SU-DHL-6 (cell line): ENCODE data around the gene ATP8A2.

Experiments used
- H2AFZ ChIP-seq: fragments of 200-600 bp; sonication (generic); 2 replicates; pipeline ENCODE4 v1.6.1; 2014; ENCODE audit warnings: low read depth, mild to moderate bottlenecking, moderate library complexity, mixed read lengths, antibody characterized with exemption, low read length; ENCODE audit not compliant: severe bottlenecking
- H3F3A ChIP-seq: fragments of 200-600 bp; shearing (Covaris generic); 2 replicates; pipeline ENCODE4 v1.6.0; 2016; ENCODE audit warnings: antibody characterized with exemption, mild to moderate bottlenecking; ENCODE audit not compliant: insufficient read depth
- H3K27ac ChIP-seq: fragments of 200-600 bp; sonication (generic); 2 replicates; pipeline ENCODE4 v1.5.1; 2016; ENCODE audit warnings: low read depth, mild to moderate bottlenecking, low read length, moderate library complexity, mixed read lengths
- H3K27me3 ChIP-seq: fragments of 200-600 bp; sonication (generic), shearing (Covaris generic); 2 replicates; pipeline ENCODE4 v1.6.0; 2014; ENCODE audit warnings: mild to moderate bottlenecking, low read length
- H3K36me3 ChIP-seq: fragments of 200-600 bp; sonication (generic); 2 replicates; pipeline ENCODE4 v1.6.1; 2014; ENCODE audit warnings: mild to moderate bottlenecking, low read length, mixed read lengths
- H3K4me2 ChIP-seq: fragments of 300-600, 200-600 bp; shearing (Covaris generic), sonication (generic); 2 replicates; pipeline ENCODE4 v1.6.0; 2014; ENCODE audit warnings: low read length, low read depth, mild to moderate bottlenecking; ENCODE audit not compliant: poor library complexity, severe bottlenecking
- H3K4me3 ChIP-seq: fragments of 200-600 bp; sonication (generic); 2 replicates; pipeline ENCODE4 v1.5.1; 2014; ENCODE audit warnings: antibody characterized with exemption, low read length, mild to moderate bottlenecking, mixed read lengths; ENCODE audit not compliant: insufficient read depth, poor library complexity, severe bottlenecking
- H3K79me2 ChIP-seq: fragments of 200-600 bp; sonication (generic); 2 replicates; pipeline ENCODE4 v1.6.1; 2014; ENCODE audit warnings: mild to moderate bottlenecking, low read length, moderate library complexity; ENCODE audit not compliant: insufficient read depth
- H3K9ac ChIP-seq: fragments of 200-600 bp; sonication (generic); 2 replicates; pipeline ENCODE4 v1.7.0; 2014; ENCODE audit warnings: mild to moderate bottlenecking, low read length
- H3K9me2 ChIP-seq: fragments of 200-600 bp; sonication (generic); replicated peaks from 2 replicates; pipeline ENCODE4 v1.6.1; 2014; ENCODE audit warnings: low read length; ENCODE audit not compliant: insufficient read depth
- H3K9me3 ChIP-seq: fragments of 200-600 bp; sonication (generic); 2 replicates; pipeline ENCODE4 v1.6.1; 2014; ENCODE audit warnings: low read length, mixed read lengths; ENCODE audit not compliant: insufficient read depth
- H4K20me1 ChIP-seq: fragments of 200-600 bp; sonication (generic); 2 replicates; pipeline ENCODE4 v1.6.1; 2014; ENCODE audit warnings: low read depth, mild to moderate bottlenecking, antibody characterized with exemption, low read length, moderate library complexity, mixed read lengths
- EZH2phosphoT487 ChIP-seq: fragments of 200-600 bp; sonication (generic), shearing (Covaris generic); conservative IDR thresholded peaks from 2 replicates; pipeline ENCODE4 v1.6.1; 2018; ENCODE audit warnings: mild to moderate bottlenecking, antibody characterized with exemption, low read length, moderate library complexity, mixed read lengths
- TF ChIP-seq, protein P1 (sequence below): fragments of 200-600 bp; sonication (generic); IDR thresholded peaks from one replicate; pipeline ENCODE4 v1.5.1; 2017; ENCODE audit warnings: antibody characterized with exemption, mild to moderate bottlenecking, low read length, moderate library complexity; ENCODE audit not compliant: insufficient read depth, poor library complexity, severe bottlenecking

Gene ATP8A2

DNA sequence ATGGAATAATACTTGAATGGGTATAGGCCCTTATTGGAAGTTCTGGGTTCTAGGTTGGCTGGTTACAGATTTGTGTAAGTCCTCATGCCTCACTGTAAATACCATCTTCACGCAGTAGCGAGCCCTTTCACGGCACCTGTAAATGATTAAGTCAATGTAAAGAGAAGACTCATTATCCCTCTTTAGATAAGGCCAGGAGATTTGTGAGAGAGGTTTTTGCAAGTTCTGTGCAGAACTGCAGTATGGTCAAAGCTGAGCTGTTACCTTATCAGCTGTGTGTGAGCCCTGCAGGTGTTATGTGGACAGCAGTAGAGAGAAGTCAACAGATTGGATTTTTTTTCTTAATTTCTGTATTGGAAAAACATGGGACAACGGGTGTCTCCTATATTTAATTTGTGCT, 538.5 kb downstream of the ATP8A2 start:
- no peak overlapping the region for H2AFZ ChIP-seq
- H3K27me3 ChIP-seq, result no peaks in the 10 kb centered on the region

GRCh38 chr13:25910991-25911419, 539.2 kb downstream of the ATP8A2 start:
- Histone ChIP-seq H3K27ac (no peak overlapping the region), H3K4me2 (no peak overlapping the region), H3K27me3 (no peaks in the 10 kb centered on the region), H2AFZ (no peak overlapping the region), H3K36me3 (no peaks in the 10 kb centered on the region), H3F3A (no peaks in the 10 kb centered on the region), H3K79me2 (no peaks in the 10 kb centered on the region), H3K9me3 (no peaks in the 10 kb centered on the region), H4K20me1 (no peaks in the 10 kb centered on the region), H3K4me3 (no peak overlapping the region), H3K9me2 (no peaks in the 10 kb centered on the region), H3K9ac (no peak overlapping the region)
- TF ChIP-seq, protein P1, sequence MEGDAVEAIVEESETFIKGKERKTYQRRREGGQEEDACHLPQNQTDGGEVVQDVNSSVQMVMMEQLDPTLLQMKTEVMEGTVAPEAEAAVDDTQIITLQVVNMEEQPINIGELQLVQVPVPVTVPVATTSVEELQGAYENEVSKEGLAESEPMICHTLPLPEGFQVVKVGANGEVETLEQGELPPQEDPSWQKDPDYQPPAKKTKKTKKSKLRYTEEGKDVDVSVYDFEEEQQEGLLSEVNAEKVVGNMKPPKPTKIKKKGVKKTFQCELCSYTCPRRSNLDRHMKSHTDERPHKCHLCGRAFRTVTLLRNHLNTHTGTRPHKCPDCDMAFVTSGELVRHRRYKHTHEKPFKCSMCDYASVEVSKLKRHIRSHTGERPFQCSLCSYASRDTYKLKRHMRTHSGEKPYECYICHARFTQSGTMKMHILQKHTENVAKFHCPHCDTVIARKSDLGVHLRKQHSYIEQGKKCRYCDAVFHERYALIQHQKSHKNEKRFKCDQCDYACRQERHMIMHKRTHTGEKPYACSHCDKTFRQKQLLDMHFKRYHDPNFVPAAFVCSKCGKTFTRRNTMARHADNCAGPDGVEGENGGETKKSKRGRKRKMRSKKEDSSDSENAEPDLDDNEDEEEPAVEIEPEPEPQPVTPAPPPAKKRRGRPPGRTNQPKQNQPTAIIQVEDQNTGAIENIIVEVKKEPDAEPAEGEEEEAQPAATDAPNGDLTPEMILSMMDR, result no peak
- TF ChIP-seq EZH2phosphoT487, result no peak

More for the DNA sequence above, 538.5 kb downstream of the ATP8A2 start:
- Histone ChIP-seq H4K20me1 (no peaks in the 10 kb centered on the region), H3K36me3 (no peaks in the 10 kb centered on the region), H3K79me2 (no peaks in the 10 kb centered on the region), H3K4me2 (no peak overlapping the region), H3K27ac (no peak overlapping the region), H3K9me3 (no peaks in the 10 kb centered on the region), H3K4me3 (no peak overlapping the region), H3F3A (no peaks in the 10 kb centered on the region), H3K9ac (no peak overlapping the region), H3K9me2 (no peaks in the 10 kb centered on the region)
- no peak for TF ChIP-seq EZH2phosphoT487
- TF ChIP-seq, protein P1, result no peak

- Histone ChIP-seq H3K27ac (no peak overlapping the region), H3K27me3 (no peaks in the 10 kb centered on the region), H3K4me2 (no peak overlapping the region), H3K9ac (no peak overlapping the region), H4K20me1 (no peaks in the 10 kb centered on the region), H3K9me2 (no peaks in the 10 kb centered on the region), H3K4me3 (no peak overlapping the region), H2AFZ (no peak overlapping the region), H3K36me3 (no peaks in the 10 kb centered on the region), H3K79me2 (no peaks in the 10 kb centered on the region), H3K9me3 (no peaks in the 10 kb centered on the region), H3F3A (no peaks in the 10 kb centered on the region)
- TF ChIP-seq, protein P1, result no peak
- TF ChIP-seq EZH2phosphoT487, result no peak
These were observed 541.2 kb downstream of the ATP8A2 start for GRCh38 chr13:25912961-25913360.
